Upper lobe of left lung (tissue), 6 donors: Measurements from ENCODE around the gene ZSWIM6. TPM values are rescaled to one million over a fixed set of nuclear protein-coding genes. Genes with fewer than 3 reads are reported as not detected.

Experiments used
- ATAC-seq, 2 donors: fragments of 200-7000 bp; cut with Tn5 transposase; one replicate each; pipeline ENCODE4 v1.9.1; 2022; ENCODE audit warnings: mild to moderate bottlenecking in 2 of 2, moderate library complexity in 2 of 2; ENCODE audit not compliant: low FRiP score in 2 of 2
- DNase-seq, 2 donors: peaks; one replicate each; pipeline ENCODE4 v3.0.0-alpha.2; 2019 to 2020
- H3K27ac ChIP-seq, 4 donors: fragments of 200-600 bp; sonication (generic); one replicate each; pipeline ENCODE4 v1.5.1; 2016 to 2019
- H3K27me3 ChIP-seq, 4 donors: fragments of 200-600 bp; sonication (generic); one replicate each; pipeline ENCODE4 v1.5.1; 2017 to 2019
- H3K36me3 ChIP-seq, 4 donors: fragments of 200-600 bp; sonication (generic); one replicate each; pipeline ENCODE4 v1.5.1; 2016 to 2019
- H3K4me1 ChIP-seq, 4 donors: fragments of 200-600 bp; sonication (generic); one replicate each; pipeline ENCODE4 v1.5.1; 2018 to 2019
- H3K4me3 ChIP-seq, 4 donors: fragments of 200-600 bp; sonication (generic); one replicate each; pipeline ENCODE4 v1.5.1; 2017 to 2019; ENCODE audit warnings: mild to moderate bottlenecking in 2 of 4, moderate library complexity in 1 of 4
- H3K9me3 ChIP-seq, 4 donors: fragments of 200-600 bp; sonication (generic); one replicate each; pipeline ENCODE4 v1.5.1; 2018 to 2019
- CTCF ChIP-seq, 6 experiments: fragments of 450-650 bp in 4 of 6; fragments of 200-600 bp in 2 of 6; sonication (generic) in 2 of 6; IDR thresholded peaks; one replicate each; pipeline ENCODE4 v1.5.1; 2016 to 2019; ENCODE audit warnings: antibody characterized with exemption in 6 of 6
- EP300 ChIP-seq, 4 donors: sonication (generic); formaldehyde crosslinking; IDR thresholded peaks; one replicate each; pipeline ENCODE4 v1.5.1; 2017; ENCODE audit warnings: antibody characterized with exemption in 4 of 4, control low read depth in 2 of 4
- POLR2A ChIP-seq, 4 donors: fragments of 450-650 bp; IDR thresholded peaks; one replicate each; pipeline ENCODE4 v1.5.1; 2016 to 2017; ENCODE audit warnings: antibody characterized with exemption in 4 of 4, mild to moderate bottlenecking in 2 of 4
- POLR2AphosphoS5 ChIP-seq, 2 donors: sonication (generic); formaldehyde crosslinking; IDR thresholded peaks; one replicate each; pipeline ENCODE4 v1.5.1; 2017; ENCODE audit warnings: antibody characterized with exemption in 2 of 2
- WGBS, 2 donors: methylation state at CpG; one replicate each; pipeline ENCODE4 v1.1.5; 2017 to 2018; 5-methylcytosine and 5-hydroxymethylcytosine counted together
- total RNA-seq, 6 donors: library from RNA; depleted of rRNA in 4 of 6; stranded (reverse); fragments of >200 nt in 4 of 6; gene quantifications; one replicate each; pipeline versions ENCODE4 v1.1.0 to v1.2.1, GENCODE V29; 2016 to 2021
- donor health status: DM: no; HTN: no; CAD: no; lungs with moderate emphysema.
- donor health status: DM: no; HTN: yes; CAD: no; lungs with severe emphysema.

Gene ZSWIM6
- total RNA-seq, 6 donors from 2014 or later, result 10.5 to 22.3 (median 15.7) TPM

- Histone ChIP-seq H3K27ac (no peak overlapping the region), H3K9me3 (no peaks in the 10 kb centered on the region), H3K4me3 (no peak overlapping the region), H3K27me3 (no peaks in the 10 kb centered on the region), H3K36me3 (no peaks in the 10 kb centered on the region), H3K4me1 (peaks cover 4 to 20% (median 12%) of the 10 kb centered on the region in 4 donors)
- WGBS, 2 donors, result 44 to 79% methylated on average over 2 of the region's 2 CpGs
- no peak for ATAC-seq
- DNase-seq, result no peak
- TF ChIP-seq CTCF (IDR thresholded peaks at IDR 0.05), result no peak
- no peak for TF ChIP-seq POLR2AphosphoS5 (IDR thresholded peaks at IDR 0.05)
- TF ChIP-seq POLR2A (IDR thresholded peaks at IDR 0.05), result no peak
- TF ChIP-seq EP300 (IDR thresholded peaks at IDR 0.05), result no peak
These were observed 145.7 kb downstream of the ZSWIM6 start for GRCh38 chr5:61477788-61478187.

- DNase-seq, result no peak
- no peak for ATAC-seq
- WGBS, 2 donors, result 69 to 75% methylated on average over 4 of the region's 4 CpGs
These were observed 148.0 kb downstream of the ZSWIM6 start for GRCh38 chr5:61479850-61480614.

GRCh38 chr5:61482980-61483379, 150.9 kb downstream of the ZSWIM6 start:
- DNase-seq, result no peak
- Histone ChIP-seq H3K4me1 (peaks cover 0 to 13% (median 4%) of the 10 kb centered on the region in 4 donors), H3K36me3 (no peaks in the 10 kb centered on the region), H3K27me3 (no peaks in the 10 kb centered on the region), H3K4me3 (no peak overlapping the region), H3K27ac (no peak overlapping the region), H3K9me3 (no peaks in the 10 kb centered on the region)
- ATAC-seq, result no peak
- TF ChIP-seq EP300 (IDR thresholded peaks at IDR 0.05) (no peak), POLR2AphosphoS5 (IDR thresholded peaks at IDR 0.05) (no peak), POLR2A (IDR thresholded peaks at IDR 0.05) (no peak), CTCF (IDR thresholded peaks at IDR 0.05) (no peak)
- WGBS, 2 donors, result 81 to 98% methylated on average over 3 of the region's 3 CpGs

More at GRCh38 chr5:61479850-61480614, 148.0 kb downstream of the ZSWIM6 start:
- Histone ChIP-seq H3K4me3 (no peak overlapping the region), H3K9me3 (no peaks in the 10 kb centered on the region), H3K27ac (no peak overlapping the region), H3K27me3 (no peaks in the 10 kb centered on the region), H3K36me3 (no peaks in the 10 kb centered on the region), H3K4me1 (peaks cover 4 to 20% (median 11%) of the 10 kb centered on the region in 4 donors)
- TF ChIP-seq CTCF (IDR thresholded peaks at IDR 0.05), result no peak
- TF ChIP-seq POLR2AphosphoS5 (IDR thresholded peaks at IDR 0.05), result no peak
- TF ChIP-seq EP300 (IDR thresholded peaks at IDR 0.05), result no peak
- no peak for TF ChIP-seq POLR2A (IDR thresholded peaks at IDR 0.05)

- Histone ChIP-seq H3K4me1 (no peaks in the 10 kb centered on the region), H3K36me3 (no peaks in the 10 kb centered on the region), H3K27me3 (no peaks in the 10 kb centered on the region), H3K4me3 (no peak overlapping the region), H3K9me3 (no peaks in the 10 kb centered on the region), H3K27ac (no peak overlapping the region)
- ATAC-seq (no peak), DNase-seq (no peak)
- TF ChIP-seq POLR2A (IDR thresholded peaks at IDR 0.05), result no peak
- WGBS, 2 donors, result 98 to 100% methylated on average over 1 of the region's 1 CpG
These were observed 154.4 kb downstream of the ZSWIM6 start for GRCh38 chr5:61486476-61486875.

GRCh38 chr5:61489574-61489973, 157.5 kb downstream of the ZSWIM6 start:
- no peaks in the 10 kb centered on the region for H3K4me1 ChIP-seq

More at GRCh38 chr5:61489574-61489973, 157.5 kb downstream of the ZSWIM6 start:
- WGBS, 2 donors, result 67 to 86% methylated on average over 1 of the region's 1 CpG
- Histone ChIP-seq H3K4me3 (no peak overlapping the region), H3K36me3 (peaks cover 0 to 4% (median 0%) of the 10 kb centered on the region in 4 donors), H3K27ac (no peak overlapping the region), H3K9me3 (no peaks in the 10 kb centered on the region), H3K27me3 (no peaks in the 10 kb centered on the region)
- ATAC-seq (no peak), DNase-seq (no peak)
- TF ChIP-seq POLR2AphosphoS5 (IDR thresholded peaks at IDR 0.05) (no peak), EP300 (IDR thresholded peaks at IDR 0.05) (no peak), POLR2A (IDR thresholded peaks at IDR 0.05) (no peak), CTCF (IDR thresholded peaks at IDR 0.05) (no peak)
